K562 (cell line): Measurements from ENCODE around the gene BIRC3.

Experiments used
- ESRRA ChIP-seq: fragments of 450-650 bp; IDR thresholded peaks from 2 replicates; pipeline ENCODE4 v1.6.1; 2014; ENCODE audit warnings: low read depth, mild to moderate bottlenecking, moderate library complexity, borderline replicate concordance
- FOXK2 ChIP-seq, 2 experiments: fragments of 450-650 bp; IDR thresholded peaks in 1 of 2; conservative IDR thresholded peaks in 1 of 2; 2 replicates each; pipeline ENCODE4 v1.6.1; 2016; ENCODE audit warnings: low read depth in 2 of 2, mild to moderate bottlenecking in 1 of 2
- POLR2AphosphoS2 ChIP-seq: IDR thresholded peaks from 2 replicates; pipeline ENCODE4 v1.6.1; 2012; ENCODE audit warnings: low read length, improper control_type of control experiment
- SP2 ChIP-seq: IDR thresholded peaks from 2 replicates; pipeline ENCODE4 v1.6.1; 2011; ENCODE audit warnings: mild to moderate bottlenecking, low read depth, low read length, moderate library complexity; ENCODE audit not compliant: poor library complexity, severe bottlenecking; ENCODE audit errors: extremely low read depth
- SRF ChIP-seq, 2 experiments: fragments of 250-450, 450-650 bp in 1 of 2; sonication (Bioruptor Pico) in 1 of 2; sonication (generic) in 1 of 2; formaldehyde crosslinking; IDR thresholded peaks; 2 replicates each; pipeline versions ENCODE4 v1.5.0 to v1.5.1; 2020 to 2022; ENCODE audit warnings: mild to moderate bottlenecking in 1 of 2, missing genetic modification reagents in 1 of 2
- ZNF274 ChIP-seq: IDR thresholded peaks from 2 replicates; pipeline ENCODE4 v1.6.1; 2011; ENCODE audit warnings: low read depth, mild to moderate bottlenecking, low read length, moderate library complexity, borderline replicate concordance
- TF ChIP-seq, protein P1 (sequence below): fragments of 200-800 bp; sonication (Bioruptor generic); IDR thresholded peaks from 2 replicates; pipeline ENCODE4 v1.6.1; 2017; ENCODE audit warnings: missing genetic modification characterization, missing compliant biosample characterization

DNA sequence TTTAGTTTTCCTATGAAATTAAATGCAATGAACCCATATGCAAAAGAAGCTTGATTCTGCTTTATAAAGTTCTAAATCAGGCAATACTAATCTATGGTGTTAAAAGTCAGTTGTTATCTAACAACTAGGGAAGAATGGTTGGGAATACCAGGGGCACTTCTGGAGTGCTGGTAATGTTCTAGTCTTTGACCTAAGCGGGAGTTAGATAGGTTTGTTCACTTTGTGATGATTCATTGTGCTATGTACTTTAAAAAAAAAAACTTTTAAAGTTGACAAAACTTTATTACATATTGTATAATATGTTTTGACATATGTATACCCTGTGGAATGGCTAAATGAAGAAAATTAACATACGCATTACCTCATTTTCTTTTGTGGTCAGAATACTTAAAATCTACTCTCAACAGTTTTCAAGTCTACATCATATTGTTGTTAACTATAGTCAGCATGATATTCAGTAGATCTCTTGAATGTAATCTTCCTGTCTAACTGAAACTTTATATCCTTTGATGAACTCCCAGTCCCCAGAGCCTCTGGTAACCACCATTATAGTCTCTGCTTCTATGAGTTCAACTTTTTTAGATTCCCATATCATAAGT, 69.0 kb downstream of the BIRC3 start:
- TF ChIP-seq, protein P1, sequence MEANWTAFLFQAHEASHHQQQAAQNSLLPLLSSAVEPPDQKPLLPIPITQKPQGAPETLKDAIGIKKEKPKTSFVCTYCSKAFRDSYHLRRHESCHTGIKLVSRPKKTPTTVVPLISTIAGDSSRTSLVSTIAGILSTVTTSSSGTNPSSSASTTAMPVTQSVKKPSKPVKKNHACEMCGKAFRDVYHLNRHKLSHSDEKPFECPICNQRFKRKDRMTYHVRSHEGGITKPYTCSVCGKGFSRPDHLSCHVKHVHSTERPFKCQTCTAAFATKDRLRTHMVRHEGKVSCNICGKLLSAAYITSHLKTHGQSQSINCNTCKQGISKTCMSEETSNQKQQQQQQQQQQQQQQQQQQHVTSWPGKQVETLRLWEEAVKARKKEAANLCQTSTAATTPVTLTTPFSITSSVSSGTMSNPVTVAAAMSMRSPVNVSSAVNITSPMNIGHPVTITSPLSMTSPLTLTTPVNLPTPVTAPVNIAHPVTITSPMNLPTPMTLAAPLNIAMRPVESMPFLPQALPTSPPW (CRISPR knock-in tag), result no peak
- TF ChIP-seq ZNF274 (no peak), ESRRA (no peak), FOXK2 (conservative IDR thresholded peaks at IDR 0.05 in 1 of 2, IDR thresholded peaks at IDR 0.05 in 1 of 2; ENCODE audit: low read depth in 2 of 2) (no peak), SRF (CRISPR knock-in tag; IDR thresholded peaks at IDR 0.05) (no peak), POLR2AphosphoS2 (no peak), SP2 (no peak)
